ENCODE measurements around the gene SLC9A9.

DNA sequence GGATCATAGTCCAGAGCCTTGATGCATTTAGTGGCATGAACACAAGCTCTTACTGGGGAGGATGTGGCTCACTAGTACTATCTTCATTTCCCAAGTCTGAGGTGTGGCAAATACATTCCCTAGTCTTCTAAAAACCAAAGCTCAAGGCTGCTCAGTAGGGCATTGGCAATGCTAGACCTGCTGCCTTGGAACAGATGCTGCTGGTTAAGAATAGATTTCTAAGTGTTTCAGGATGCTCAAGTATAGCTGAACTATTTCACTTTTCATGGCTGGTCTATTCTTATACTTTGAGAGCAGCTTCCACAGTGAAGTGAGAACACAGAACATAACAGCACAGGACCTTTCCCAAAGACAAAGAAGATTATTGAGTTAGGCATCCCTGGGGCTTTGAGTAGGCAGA is 549.9 kb downstream of the SLC9A9 start:
- TF ChIP-seq, protein P1, sequence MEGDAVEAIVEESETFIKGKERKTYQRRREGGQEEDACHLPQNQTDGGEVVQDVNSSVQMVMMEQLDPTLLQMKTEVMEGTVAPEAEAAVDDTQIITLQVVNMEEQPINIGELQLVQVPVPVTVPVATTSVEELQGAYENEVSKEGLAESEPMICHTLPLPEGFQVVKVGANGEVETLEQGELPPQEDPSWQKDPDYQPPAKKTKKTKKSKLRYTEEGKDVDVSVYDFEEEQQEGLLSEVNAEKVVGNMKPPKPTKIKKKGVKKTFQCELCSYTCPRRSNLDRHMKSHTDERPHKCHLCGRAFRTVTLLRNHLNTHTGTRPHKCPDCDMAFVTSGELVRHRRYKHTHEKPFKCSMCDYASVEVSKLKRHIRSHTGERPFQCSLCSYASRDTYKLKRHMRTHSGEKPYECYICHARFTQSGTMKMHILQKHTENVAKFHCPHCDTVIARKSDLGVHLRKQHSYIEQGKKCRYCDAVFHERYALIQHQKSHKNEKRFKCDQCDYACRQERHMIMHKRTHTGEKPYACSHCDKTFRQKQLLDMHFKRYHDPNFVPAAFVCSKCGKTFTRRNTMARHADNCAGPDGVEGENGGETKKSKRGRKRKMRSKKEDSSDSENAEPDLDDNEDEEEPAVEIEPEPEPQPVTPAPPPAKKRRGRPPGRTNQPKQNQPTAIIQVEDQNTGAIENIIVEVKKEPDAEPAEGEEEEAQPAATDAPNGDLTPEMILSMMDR (IDR thresholded peaks at IDR 0.05), result no peak
- no peak for TF ChIP-seq MAX (IDR thresholded peaks at IDR 0.05; ENCODE audit: low read depth)

All from SK-N-SH (cell line).